GM19455 (cell line): ENCODE data around the gene CYP3A7.
"Not testable (repeated sequence)": the region's sequence is repeated elsewhere in the genome, so short reads cannot be mapped to it uniquely, and the experiment has no call there.

Experiments
- ATAC-seq: cut with Tn5 transposase; IDR thresholded peaks from one replicate; pipeline ENCODE4 v1.9.1; 2021; ENCODE audit not compliant: unreplicated experiment

Gene CYP3A7

DNA sequence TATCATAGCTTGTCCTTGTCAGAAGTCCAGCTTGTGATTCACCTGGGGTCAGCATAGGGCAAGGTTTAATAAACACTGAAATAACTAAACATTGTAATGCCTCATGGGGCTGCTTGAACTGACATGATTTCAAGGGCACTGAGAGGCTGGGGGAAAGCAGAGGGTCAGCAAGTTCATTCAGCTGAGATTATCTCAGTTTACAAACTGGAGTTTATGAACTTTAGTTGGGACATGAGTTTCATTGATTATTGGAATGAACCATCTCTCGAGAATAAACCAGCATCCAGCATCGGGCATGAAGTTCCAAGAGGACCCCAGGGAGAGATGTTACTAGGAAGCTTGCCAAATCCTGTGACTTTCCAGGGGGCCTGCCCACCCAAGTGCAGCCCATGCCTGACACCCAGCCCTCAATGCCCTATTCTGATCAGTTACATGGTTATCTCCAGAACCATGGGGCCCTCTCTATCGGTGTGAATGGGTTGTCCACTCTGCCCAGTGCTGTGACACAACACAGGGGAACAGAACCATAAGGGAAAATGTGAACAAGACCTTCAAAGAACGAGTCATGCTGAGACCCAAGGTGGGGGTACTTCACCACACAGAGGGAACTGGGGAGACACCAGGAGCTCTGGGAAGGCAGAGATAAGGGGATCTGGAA is 7.9 kb upstream of the CYP3A7 start:
- ATAC-seq = no peak

GRCh38 chr7:99741441-99741795 is 6.4 kb upstream of the CYP3A7 start:
- no peak for ATAC-seq

DNA sequence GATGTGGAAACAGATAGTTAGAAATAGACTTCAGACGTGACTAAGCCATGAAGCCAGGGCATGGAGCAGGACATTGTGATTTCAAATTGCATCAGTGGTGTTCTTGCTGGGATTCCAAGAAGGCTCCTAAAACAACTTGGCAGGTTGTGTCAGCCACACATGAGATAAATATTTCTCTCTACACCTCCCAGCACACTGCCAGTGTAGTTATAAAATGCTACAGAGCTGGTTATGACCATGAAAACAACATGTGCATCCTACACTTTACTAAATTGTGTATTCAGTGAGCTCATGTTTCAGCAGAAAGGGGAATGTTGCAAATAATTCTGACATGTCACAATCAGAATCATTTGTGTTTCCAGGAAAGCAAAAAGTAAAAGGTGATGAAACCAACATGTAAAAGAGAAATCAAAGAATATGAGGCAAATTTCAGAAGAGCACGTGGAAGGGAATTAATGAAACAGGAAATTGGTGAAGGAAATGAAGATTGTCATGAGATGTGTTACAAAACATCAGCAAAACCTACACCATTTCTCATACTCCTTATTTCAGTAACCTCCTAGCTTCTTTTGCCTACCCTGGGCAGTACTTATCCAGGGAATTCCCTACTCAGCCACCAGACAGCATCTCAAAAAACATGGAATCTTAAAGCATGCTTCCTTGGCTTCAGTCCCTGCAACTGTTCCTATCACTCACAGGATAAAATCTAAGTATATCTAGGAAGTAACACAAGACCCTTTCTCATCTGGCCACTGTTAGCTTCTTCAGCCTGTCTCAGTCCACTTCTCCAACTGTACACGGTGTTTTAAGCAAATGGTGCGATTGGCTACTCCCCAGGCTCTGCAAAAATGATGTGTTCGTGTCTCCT is 5.8 kb upstream of the CYP3A7 start:
- no peak for ATAC-seq

- ATAC-seq = no peak
Observed at GRCh38 chr7:99739699-99740572, 4.9 kb upstream of the CYP3A7 start.

GRCh38 chr7:99737726-99738125 is 2.7 kb upstream of the CYP3A7 start:
- no peak for ATAC-seq

DNA sequence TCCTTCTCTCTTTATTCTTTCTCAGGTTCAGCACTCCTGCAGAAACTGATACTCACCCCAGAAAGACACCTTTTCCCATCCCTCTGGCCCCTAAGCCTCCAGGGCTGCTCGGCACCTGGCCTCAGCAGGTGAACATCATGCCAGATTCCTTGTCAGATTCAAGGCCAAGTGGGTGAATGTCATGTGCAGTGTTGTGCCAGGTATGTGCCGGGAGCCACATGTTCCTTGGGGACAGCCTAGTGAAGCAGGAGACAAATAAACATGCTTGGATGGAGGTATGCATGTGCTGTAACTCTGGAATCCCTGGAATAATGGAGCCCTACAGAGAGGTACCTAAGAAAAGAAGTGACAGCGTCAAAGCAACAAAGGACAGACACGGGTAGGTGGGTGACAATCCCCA is 1.7 kb upstream of the CYP3A7 start:
- not testable (repeated sequence) for ATAC-seq

- no peak for ATAC-seq
Observed at GRCh38 chr7:99733448-99733847, 1.5 kb downstream of the CYP3A7 start.

DNA sequence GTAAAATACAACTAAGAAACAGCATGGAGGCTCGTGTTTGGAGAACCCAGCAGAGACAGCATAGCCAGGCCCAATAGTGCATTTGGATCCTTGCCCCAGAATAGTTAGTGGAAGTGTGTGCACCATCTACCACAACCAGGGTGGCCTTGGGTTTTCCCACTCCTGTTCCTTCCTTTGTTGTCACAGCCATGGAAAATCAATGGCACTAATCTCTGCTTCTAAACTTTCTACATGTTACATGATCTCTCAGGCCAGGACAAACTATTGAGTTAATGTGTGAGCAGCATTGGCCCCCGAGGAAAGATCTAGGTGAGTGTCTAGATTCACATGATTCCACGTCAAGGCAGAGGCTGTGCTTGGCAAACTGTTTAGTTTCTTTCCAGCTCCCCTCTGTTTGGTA is 2.0 kb downstream of the CYP3A7 start:
- ATAC-seq = no peak

GRCh38 chr7:99731638-99732374 is 3.2 kb downstream of the CYP3A7 start:
- no peak for ATAC-seq

GRCh38 chr7:99730992-99731391 is 4.0 kb downstream of the CYP3A7 start:
- ATAC-seq = no peak

- ATAC-seq = no peak
Observed at GRCh38 chr7:99730238-99730810, 4.7 kb downstream of the CYP3A7 start.

DNA sequence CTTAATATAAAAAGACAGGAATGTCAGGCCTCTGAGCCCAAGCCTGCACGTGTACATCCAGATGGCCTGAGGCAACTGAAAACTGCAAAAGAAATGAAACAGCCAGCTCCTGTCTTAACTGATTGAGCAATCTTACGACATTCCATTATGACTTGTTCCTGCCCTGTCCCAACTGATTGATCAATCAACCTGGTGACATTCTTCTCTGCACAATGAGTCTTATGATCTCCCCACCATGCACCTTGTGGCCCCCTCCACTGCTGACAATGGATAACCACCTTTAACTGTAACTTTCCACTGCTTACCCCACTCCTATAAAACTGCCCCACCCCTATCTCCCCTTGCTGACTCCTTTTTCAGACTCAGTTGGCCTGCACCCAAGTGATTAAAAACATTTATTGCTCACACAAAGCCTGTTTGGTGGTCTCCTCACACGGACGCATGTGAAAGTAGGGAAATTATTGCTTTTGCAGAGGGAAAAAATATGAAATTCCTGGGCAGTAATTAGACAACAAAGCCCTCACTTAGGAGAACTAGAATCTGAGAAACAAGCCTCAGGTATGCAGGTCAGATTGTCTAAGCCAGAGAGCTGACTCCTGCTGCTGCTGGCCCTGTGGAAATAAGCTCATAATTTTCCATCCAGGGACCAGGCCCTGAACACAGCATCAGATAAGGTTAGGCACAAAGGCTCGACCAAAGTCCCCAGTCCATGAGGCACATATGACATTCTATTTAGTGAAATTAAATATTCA is 5.3 kb downstream of the CYP3A7 start:
- no peak for ATAC-seq

DNA sequence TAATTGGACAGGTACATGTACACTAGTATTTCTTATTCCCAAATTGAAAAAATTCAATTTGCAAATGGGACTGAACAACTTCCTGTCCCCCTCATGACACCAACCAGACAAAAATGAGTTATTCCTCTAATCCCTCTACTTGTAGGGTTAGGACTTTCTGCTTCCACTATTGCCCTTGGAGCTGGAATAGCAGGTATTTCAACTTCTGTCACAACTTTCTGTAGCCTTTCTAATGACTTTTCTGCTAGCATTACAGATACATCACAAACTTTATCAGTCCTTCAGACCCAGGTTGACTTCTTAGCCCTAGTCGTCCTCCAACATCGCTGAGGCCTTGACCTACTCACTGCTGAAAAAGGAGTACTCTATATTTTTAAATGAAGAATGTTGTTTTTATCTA is 6.4 kb downstream of the CYP3A7 start:
- no peak for ATAC-seq

GRCh38 chr7:99723201-99723600 is 11.8 kb downstream of the CYP3A7 start:
- not testable (repeated sequence) for ATAC-seq

- no peak for ATAC-seq
Observed at GRCh38 chr7:99720800-99721595, 14.0 kb downstream of the CYP3A7 start.

DNA sequence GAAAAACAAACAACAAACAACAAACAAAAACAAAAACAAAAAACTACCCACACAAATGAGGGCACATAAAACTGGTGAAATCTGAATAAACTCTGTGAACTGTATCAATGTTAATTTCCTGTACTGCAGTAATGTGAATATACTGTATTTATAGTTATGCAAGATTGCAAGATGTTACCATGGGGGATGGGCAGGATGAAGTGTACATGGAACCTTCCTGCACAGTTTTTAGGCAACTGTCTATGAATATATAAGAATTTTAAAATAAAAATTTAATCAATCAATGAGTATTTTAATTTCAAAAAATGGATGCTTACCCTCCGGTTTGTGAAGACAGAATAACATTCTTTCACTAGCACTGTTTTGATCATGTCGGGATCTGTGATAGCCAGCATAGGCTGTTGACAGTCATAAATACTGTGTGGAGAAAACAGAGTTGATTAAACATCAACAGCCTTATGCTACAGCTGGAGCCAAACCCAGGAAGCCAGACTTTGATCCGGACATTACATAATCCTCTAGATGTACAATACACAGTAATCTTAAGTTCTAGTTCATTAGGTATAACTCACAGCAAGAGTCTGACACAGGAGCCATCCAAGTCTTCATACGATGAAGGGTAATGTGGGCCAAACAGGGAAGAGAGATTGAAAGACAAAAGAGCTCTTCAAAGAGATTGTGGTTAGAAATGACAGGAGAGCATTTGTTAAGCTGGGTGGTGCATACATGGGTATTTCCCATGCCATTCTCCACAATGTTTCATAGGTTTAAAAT is 14.8 kb downstream of the CYP3A7 start:
- no peak for ATAC-seq

DNA sequence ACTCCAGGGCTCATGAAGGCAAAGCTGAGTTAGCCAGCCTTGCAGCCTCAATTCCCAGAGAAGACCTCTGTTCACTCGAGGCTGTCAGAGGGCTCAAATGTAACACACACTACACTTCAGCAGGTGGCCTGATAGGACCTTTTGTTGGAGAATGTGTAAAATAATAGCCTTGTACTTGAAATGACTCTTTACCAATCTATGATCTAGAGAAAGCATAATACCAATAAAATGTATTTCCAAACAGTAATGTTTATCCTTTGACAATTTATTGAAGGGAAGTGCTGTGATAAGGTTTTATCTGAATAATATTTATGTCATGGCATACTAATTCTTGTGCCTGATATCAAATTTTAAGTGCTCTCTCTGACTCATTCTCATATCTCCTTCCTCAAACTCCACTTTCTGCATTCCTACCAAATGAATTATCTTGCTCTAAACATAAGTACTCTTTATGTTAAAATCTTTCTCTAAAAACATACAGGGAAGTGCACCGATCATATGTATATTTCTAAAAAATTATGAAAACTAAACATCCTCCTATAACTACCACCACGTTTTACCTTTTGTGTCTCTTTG is 20.9 kb downstream of the CYP3A7 start:
- no peak for ATAC-seq
